ENCODE measurements around the gene PDZD8. TPM values are rescaled to one million over a fixed set of nuclear protein-coding genes. Genes with fewer than 3 reads are reported as not detected.

The PDZD8 gene
- total RNA-seq, 2 donors from 2014 or later: 53.3 to 60.1 TPM

DNA sequence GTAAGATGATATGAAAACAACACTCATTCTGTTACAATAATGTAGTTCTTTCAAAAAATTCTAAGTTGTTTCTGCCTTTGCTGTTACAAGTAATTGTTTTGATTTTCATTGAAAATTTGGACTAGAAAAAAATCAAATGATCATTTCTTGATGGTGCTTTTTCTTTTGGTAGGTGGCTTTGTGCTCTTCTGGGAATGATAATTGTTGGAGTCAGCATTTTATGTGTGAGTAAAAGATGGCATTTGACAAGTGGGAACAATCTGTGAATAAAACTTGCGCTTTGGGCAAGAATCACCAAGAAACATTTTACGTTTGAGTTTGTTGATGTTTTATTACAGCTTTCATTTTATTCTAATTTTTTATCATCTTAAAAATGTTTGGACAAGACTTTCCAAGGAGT is 108.4 kb downstream of the PDZD8 start:
- no peaks in the 10 kb centered on the region for H3K27me3 Mint-ChIP-seq (ENCODE audit: insufficient read depth)
- no peak overlapping the region for H3K4me3 Mint-ChIP-seq
- Histone ChIP-seq H3K4me1 (ENCODE audit: control insufficient read depth, insufficient read depth, low read length) (no peaks in the 10 kb centered on the region), H3K9ac (ENCODE audit: extremely low read depth, low read length, poor library complexity, severe bottlenecking) (no peak overlapping the region), H3K4me3 (ENCODE audit: low read length) (no peak overlapping the region), H3K27me3 (ENCODE audit: control insufficient read depth, insufficient read depth, low read length, poor library complexity, severe bottlenecking) (no peaks in the 10 kb centered on the region), H3K27ac (ENCODE audit: low read depth, low read length) (no peak overlapping the region), H3K9me3 (ENCODE audit: control insufficient read depth, low read length) (no peaks in the 10 kb centered on the region), H3K36me3 (ENCODE audit: control insufficient read depth, insufficient read depth, low read length) (no peaks in the 10 kb centered on the region)
- no peaks in the 10 kb centered on the region for H3K36me3 Mint-ChIP-seq (ENCODE audit: low read depth)
- no peak overlapping the region for H3K27ac Mint-ChIP-seq
- no peak for DNase-seq
- 81% methylated on average over 2 of the region's 2 CpGs; no CpG with 5 or more reads in 1 of the 2 experiments for WGBS, 2 experiments (ENCODE audit: insufficient coverage in 1 of 2, insufficient read length in 1 of 2)
- H3K9me3 Mint-ChIP-seq: no peaks in the 10 kb centered on the region
- H3K4me1 Mint-ChIP-seq: peaks cover 9% of the 10 kb centered on the region
- TF ChIP-seq, protein P1, sequence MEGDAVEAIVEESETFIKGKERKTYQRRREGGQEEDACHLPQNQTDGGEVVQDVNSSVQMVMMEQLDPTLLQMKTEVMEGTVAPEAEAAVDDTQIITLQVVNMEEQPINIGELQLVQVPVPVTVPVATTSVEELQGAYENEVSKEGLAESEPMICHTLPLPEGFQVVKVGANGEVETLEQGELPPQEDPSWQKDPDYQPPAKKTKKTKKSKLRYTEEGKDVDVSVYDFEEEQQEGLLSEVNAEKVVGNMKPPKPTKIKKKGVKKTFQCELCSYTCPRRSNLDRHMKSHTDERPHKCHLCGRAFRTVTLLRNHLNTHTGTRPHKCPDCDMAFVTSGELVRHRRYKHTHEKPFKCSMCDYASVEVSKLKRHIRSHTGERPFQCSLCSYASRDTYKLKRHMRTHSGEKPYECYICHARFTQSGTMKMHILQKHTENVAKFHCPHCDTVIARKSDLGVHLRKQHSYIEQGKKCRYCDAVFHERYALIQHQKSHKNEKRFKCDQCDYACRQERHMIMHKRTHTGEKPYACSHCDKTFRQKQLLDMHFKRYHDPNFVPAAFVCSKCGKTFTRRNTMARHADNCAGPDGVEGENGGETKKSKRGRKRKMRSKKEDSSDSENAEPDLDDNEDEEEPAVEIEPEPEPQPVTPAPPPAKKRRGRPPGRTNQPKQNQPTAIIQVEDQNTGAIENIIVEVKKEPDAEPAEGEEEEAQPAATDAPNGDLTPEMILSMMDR (conservative IDR thresholded peaks at IDR 0.05): no peak

DNA sequence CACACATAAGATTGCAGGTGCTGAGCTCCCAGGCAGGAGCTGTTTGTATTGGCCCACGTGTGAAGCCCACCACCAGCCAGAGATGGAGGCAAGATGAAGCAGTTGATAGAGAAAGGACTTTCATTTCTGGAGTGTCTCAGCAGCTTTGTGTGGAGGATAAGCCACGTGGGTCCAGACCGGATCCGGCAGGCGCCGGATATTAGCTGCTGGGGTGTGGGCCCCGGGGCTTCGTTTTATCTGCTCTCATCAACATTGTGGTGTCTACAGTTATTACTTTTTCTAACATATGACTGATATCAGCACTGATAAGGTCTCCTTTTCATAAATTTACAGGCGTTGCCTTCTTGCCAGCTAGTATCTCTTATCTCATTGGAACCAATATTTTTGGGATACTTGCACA is 108.8 kb downstream of the PDZD8 start:
- H3K27ac Mint-ChIP-seq: no peak overlapping the region

DNA sequence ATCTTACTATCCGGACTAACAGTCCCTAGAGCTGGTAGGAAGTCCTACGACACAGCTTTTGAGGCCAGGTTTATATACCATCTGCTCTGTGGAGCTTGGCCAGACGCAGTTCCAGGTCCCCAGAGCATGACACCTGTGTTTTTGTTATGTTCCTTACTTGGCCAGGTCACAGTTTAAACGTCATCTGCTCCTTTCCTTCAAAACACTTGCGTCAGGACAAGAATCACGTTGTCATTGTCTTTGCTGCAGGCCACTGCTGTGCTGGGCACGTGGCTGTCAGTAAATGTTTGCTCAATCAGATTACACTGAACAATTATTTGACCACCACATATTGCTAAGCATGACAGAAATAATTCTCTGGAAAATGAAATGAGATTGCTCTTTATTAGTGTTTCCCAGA is 110.5 kb downstream of the PDZD8 start:
- Histone ChIP-seq H3K36me3 (ENCODE audit: control insufficient read depth, insufficient read depth, low read length) (no peaks in the 10 kb centered on the region), H3K27me3 (ENCODE audit: control insufficient read depth, insufficient read depth, low read length, poor library complexity, severe bottlenecking) (no peaks in the 10 kb centered on the region), H3K4me1 (ENCODE audit: control insufficient read depth, insufficient read depth, low read length) (peaks cover 7% of the 10 kb centered on the region), H3K9ac (ENCODE audit: extremely low read depth, low read length, poor library complexity, severe bottlenecking) (no peak overlapping the region), H3K27ac (ENCODE audit: low read depth, low read length) (no peak overlapping the region), H3K9me3 (ENCODE audit: control insufficient read depth, low read length) (no peaks in the 10 kb centered on the region), H3K4me3 (ENCODE audit: low read length) (no peak overlapping the region)
- H3K4me3 Mint-ChIP-seq: no peak overlapping the region
- H3K36me3 Mint-ChIP-seq (ENCODE audit: low read depth): no peaks in the 10 kb centered on the region
- H3K27ac Mint-ChIP-seq: no peak overlapping the region
- no peak for DNase-seq
- no peaks in the 10 kb centered on the region for H3K9me3 Mint-ChIP-seq
- 81 to 82% methylated on average over 7 of the region's 7 CpGs for WGBS, 2 experiments (ENCODE audit: insufficient coverage in 1 of 2, insufficient read length in 1 of 2)
- peaks cover 19% of the 10 kb centered on the region for H3K4me1 Mint-ChIP-seq
- no peaks in the 10 kb centered on the region for H3K27me3 Mint-ChIP-seq (ENCODE audit: insufficient read depth)
- TF ChIP-seq, protein P1 (conservative IDR thresholded peaks at IDR 0.05): no peak

More for the DNA sequence above, 108.8 kb downstream of the PDZD8 start:
- WGBS, 2 experiments (ENCODE audit: insufficient coverage in 1 of 2, insufficient read length in 1 of 2): 91 to 94% methylated on average over 6 to 9 of the region's 9 CpGs
- H3K4me1 Mint-ChIP-seq: peaks cover 9% of the 10 kb centered on the region
- no peak for DNase-seq
- no peak overlapping the region for H3K27ac ChIP-seq (ENCODE audit: low read depth, low read length)
- TF ChIP-seq, protein P1 (conservative IDR thresholded peaks at IDR 0.05): no peak
- no peak overlapping the region for H3K9ac ChIP-seq (ENCODE audit: extremely low read depth, low read length, poor library complexity, severe bottlenecking)
- H3K27me3 ChIP-seq (ENCODE audit: control insufficient read depth, insufficient read depth, low read length, poor library complexity, severe bottlenecking): no peaks in the 10 kb centered on the region
- H3K4me3 Mint-ChIP-seq: no peak overlapping the region
- H3K9me3 Mint-ChIP-seq: no peaks in the 10 kb centered on the region
- H3K4me3 ChIP-seq (ENCODE audit: low read length): no peak overlapping the region
- no peaks in the 10 kb centered on the region for H3K36me3 ChIP-seq (ENCODE audit: control insufficient read depth, insufficient read depth, low read length)
- no peaks in the 10 kb centered on the region for H3K9me3 ChIP-seq (ENCODE audit: control insufficient read depth, low read length)
- H3K4me1 ChIP-seq (ENCODE audit: control insufficient read depth, insufficient read depth, low read length): no peaks in the 10 kb centered on the region
- no peaks in the 10 kb centered on the region for H3K27me3 Mint-ChIP-seq (ENCODE audit: insufficient read depth)
- no peaks in the 10 kb centered on the region for H3K36me3 Mint-ChIP-seq (ENCODE audit: low read depth)

Data from endodermal cell (in vitro differentiated cells).